Suprapubic skin (tissue), 4 donors: ENCODE results near the gene ATP6V1F.

ENCODE experiments used
- CTCF ChIP-seq, 2 donors: fragments of 200-600 bp in 1 of 2; fragments of 450-650 bp in 1 of 2; sonication (generic) in 1 of 2; IDR thresholded peaks; one replicate each; pipeline ENCODE4 v1.5.1; 2016 to 2019; ENCODE audit warnings: antibody characterized with exemption in 2 of 2, mild to moderate bottlenecking in 1 of 2, moderate library complexity in 1 of 2
- EP300 ChIP-seq: sonication (generic); formaldehyde crosslinking; IDR thresholded peaks from one replicate; pipeline ENCODE4 v1.6.1; 2017; ENCODE audit warnings: antibody characterized with exemption
- POLR2A ChIP-seq, 2 donors: fragments of 450-650 bp; IDR thresholded peaks; one replicate each; pipeline ENCODE4 v1.6.1; 2017; ENCODE audit warnings: antibody characterized with exemption in 2 of 2, mild to moderate bottlenecking in 2 of 2, moderate library complexity in 2 of 2
- POLR2AphosphoS5 ChIP-seq, 3 donors: sonication (generic); formaldehyde crosslinking; IDR thresholded peaks; one replicate each; pipeline ENCODE4 v1.6.1; 2017; ENCODE audit warnings: antibody characterized with exemption in 3 of 3

GRCh38 chr7:128879939-128880746 lies 17.5 kb downstream of the ATP6V1F start:
- TF ChIP-seq CTCF (IDR thresholded peaks at IDR 0.05) (peak; percentile 44 to 79), POLR2AphosphoS5 (IDR thresholded peaks at IDR 0.05) (no peak), POLR2A (IDR thresholded peaks at IDR 0.05) (no peak), EP300 (no peak)
